ENCODE results near the gene TLK1. TPM values are rescaled to one million over a fixed set of nuclear protein-coding genes. Genes with fewer than 3 reads are reported as not detected.

Gene TLK1
- total RNA-seq, 1 donor from 2014 or later, result 58.1 TPM

DNA sequence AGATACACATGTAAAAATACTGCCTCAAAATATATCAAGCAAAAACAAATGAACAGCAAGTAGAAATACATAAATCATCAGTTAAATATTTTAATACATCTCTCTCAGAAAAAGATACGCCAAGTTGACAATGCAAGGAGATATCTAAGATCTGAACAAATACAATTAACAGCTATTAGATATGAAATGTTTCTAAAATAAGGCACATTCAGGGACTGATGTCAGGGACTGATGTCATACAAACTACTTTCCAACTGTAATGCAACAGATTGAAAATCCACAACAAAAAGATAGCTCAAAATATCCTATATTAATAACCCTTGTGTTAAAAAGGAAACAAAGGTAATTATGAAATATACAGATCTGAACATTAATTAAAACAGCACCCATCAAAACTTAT lies 51.7 kb downstream of the TLK1 start:
- H3K36me3 ChIP-seq, result no peaks in the 10 kb centered on the region
- no peak overlapping the region for H3K27ac ChIP-seq
- H3K9me3 ChIP-seq, result no peaks in the 10 kb centered on the region
- H3K27me3 ChIP-seq, result no peaks in the 10 kb centered on the region
- intact Hi-C loops (cut with DNase I), result no loop called here
- DNase-seq (no peak), ATAC-seq (no peak)
- TF ChIP-seq, protein P1, sequence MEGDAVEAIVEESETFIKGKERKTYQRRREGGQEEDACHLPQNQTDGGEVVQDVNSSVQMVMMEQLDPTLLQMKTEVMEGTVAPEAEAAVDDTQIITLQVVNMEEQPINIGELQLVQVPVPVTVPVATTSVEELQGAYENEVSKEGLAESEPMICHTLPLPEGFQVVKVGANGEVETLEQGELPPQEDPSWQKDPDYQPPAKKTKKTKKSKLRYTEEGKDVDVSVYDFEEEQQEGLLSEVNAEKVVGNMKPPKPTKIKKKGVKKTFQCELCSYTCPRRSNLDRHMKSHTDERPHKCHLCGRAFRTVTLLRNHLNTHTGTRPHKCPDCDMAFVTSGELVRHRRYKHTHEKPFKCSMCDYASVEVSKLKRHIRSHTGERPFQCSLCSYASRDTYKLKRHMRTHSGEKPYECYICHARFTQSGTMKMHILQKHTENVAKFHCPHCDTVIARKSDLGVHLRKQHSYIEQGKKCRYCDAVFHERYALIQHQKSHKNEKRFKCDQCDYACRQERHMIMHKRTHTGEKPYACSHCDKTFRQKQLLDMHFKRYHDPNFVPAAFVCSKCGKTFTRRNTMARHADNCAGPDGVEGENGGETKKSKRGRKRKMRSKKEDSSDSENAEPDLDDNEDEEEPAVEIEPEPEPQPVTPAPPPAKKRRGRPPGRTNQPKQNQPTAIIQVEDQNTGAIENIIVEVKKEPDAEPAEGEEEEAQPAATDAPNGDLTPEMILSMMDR (IDR thresholded peaks at IDR 0.05), result no peak
- no peaks in the 10 kb centered on the region for H3K4me1 ChIP-seq
- H3K4me3 ChIP-seq, result no peak overlapping the region

DNA sequence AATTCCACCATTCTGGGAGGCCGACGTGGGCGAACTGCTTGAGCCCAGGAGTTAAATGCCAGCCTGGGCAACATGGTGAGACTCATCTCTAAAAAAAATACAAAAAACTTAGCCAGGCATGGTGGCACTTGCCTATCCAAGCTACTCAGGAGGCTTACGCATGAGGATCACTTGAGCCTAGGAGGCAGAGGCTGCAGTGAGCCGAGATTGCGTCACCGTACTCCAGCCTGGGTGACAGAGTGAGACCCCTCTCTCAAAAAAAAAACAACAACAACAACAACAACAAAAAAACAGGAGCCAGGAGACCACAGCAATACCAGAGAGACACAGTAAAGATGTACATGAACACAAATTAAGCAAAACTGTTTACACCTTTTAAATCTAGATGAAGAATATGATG lies 52.9 kb downstream of the TLK1 start:
- intact Hi-C loops (cut with DNase I), result no loop called here
- Histone ChIP-seq H3K36me3 (no peaks in the 10 kb centered on the region), H3K4me1 (no peaks in the 10 kb centered on the region), H3K9me3 (no peaks in the 10 kb centered on the region), H3K27ac (no peak overlapping the region), H3K27me3 (no peaks in the 10 kb centered on the region), H3K4me3 (no peak overlapping the region)
- no peak for ATAC-seq
- TF ChIP-seq, protein P1 (IDR thresholded peaks at IDR 0.05), result no peak
- no peak for DNase-seq

DNA sequence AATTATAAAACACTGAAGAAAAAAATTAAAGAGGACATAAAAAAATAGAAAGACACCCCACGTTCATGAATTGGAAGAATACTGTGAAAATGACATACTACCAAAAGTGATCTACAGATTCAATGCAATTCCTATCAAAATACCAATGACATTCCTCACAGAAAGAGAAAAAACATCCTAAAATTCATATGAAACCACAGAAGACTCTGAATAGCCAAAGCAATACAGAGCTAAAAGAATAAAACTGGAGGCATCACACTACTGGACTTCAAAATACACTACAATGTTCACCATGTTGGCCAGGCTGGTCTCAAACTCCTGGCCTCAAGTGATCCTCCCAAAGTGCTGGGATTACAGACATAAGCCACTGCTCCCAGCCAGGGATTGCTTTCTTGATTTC lies 56.3 kb downstream of the TLK1 start:
- H3K4me1 ChIP-seq, result no peaks in the 10 kb centered on the region
- no peaks in the 10 kb centered on the region for H3K36me3 ChIP-seq
- intact Hi-C loops (cut with DNase I), result no loop called here
- peaks cover 9% of the 10 kb centered on the region for H3K9me3 ChIP-seq
- DNase-seq (no peak), ATAC-seq (no peak)
- no peak overlapping the region for H3K27ac ChIP-seq
- H3K4me3 ChIP-seq, result no peak overlapping the region
- TF ChIP-seq, protein P1 (IDR thresholded peaks at IDR 0.05), result no peak
- no peaks in the 10 kb centered on the region for H3K27me3 ChIP-seq

GRCh38 chr2:171102802-171103201 lies 57.9 kb downstream of the TLK1 start:
- intact Hi-C loops (cut with DNase I), result no loop called here

DNA sequence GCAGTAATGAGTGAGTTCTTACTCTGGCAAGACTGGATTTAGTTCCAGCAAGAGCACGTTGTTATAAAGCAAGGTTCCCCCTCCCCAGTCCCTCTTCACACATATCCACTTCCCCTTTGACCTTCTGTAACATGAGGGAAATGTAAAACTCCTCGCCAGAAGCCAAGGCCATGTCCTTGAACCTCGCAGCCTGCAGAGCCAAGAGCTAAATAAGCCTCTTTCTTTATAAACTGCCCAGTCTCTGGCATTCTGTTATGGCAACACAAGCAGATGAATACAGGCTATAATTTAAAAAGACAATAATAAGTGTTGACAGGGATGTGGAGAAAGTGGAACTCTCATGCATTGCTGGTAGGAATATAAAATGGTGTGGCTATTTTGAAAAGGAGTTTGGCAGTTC lies 60.3 kb downstream of the TLK1 start:
- Histone ChIP-seq H3K27ac (no peak overlapping the region), H3K36me3 (no peaks in the 10 kb centered on the region), H3K4me3 (no peak overlapping the region), H3K4me1 (no peaks in the 10 kb centered on the region), H3K9me3 (peaks cover 23% of the 10 kb centered on the region), H3K27me3 (no peaks in the 10 kb centered on the region)
- intact Hi-C loops (cut with DNase I), result no loop called here
- TF ChIP-seq, protein P1 (IDR thresholded peaks at IDR 0.05), result no peak
- ATAC-seq (no peak), DNase-seq (no peak)

More at GRCh38 chr2:171102802-171103201, 57.9 kb downstream of the TLK1 start:
- Histone ChIP-seq H3K27me3 (no peaks in the 10 kb centered on the region), H3K27ac (no peak overlapping the region), H3K36me3 (no peaks in the 10 kb centered on the region), H3K4me1 (no peaks in the 10 kb centered on the region), H3K9me3 (peaks cover 23% of the 10 kb centered on the region), H3K4me3 (no peak overlapping the region)
- DNase-seq, result no peak
- no peak for ATAC-seq
- TF ChIP-seq, protein P1 (IDR thresholded peaks at IDR 0.05), result no peak

DNA sequence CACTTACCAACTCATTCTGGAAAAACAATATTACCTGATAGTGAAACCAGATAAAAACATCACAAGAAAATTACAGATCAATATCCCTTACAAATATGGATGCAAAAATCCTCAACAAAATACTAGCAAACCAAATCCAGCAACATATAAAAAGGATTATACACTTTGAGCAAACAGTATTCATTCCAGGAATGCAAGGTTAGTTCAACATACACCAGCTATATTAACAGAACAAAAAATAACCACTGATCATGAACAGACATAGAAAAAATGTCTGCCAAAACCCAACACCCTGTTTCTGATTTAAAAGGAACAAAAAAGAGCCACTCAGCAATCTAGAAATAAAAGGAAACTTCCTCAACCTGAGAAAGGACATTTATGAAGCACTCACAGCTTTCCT lies 62.1 kb downstream of the TLK1 start:
- Histone ChIP-seq H3K9me3 (peaks cover 23% of the 10 kb centered on the region), H3K4me3 (no peak overlapping the region), H3K27me3 (no peaks in the 10 kb centered on the region), H3K36me3 (no peaks in the 10 kb centered on the region), H3K4me1 (no peaks in the 10 kb centered on the region), H3K27ac (no peak overlapping the region)
- ATAC-seq (no peak), DNase-seq (no peak)
- intact Hi-C loops (cut with DNase I), result no loop called here
- TF ChIP-seq, protein P1 (IDR thresholded peaks at IDR 0.05), result no peak

Measured in upper lobe of right lung (tissue), 1 donor.